ENCODE results near the gene RTN1.

The RTN1 gene

GRCh38 chr14:59728304-59728703 lies 142.3 kb downstream of the RTN1 start:
- in situ Hi-C loops (cut with MboI; ENCODE audit: low pct_unique_long_range_greater_than_20kb, low sequenced_read_pairs) = no loop called here
- DNase-seq = no peak

GRCh38 chr14:59727073-59727661 lies 143.4 kb downstream of the RTN1 start:
- no peak for DNase-seq
- in situ Hi-C loops (cut with MboI; ENCODE audit: low pct_unique_long_range_greater_than_20kb, low sequenced_read_pairs) = no loop called here

GRCh38 chr14:59711080-59711479 lies 159.5 kb downstream of the RTN1 start:
- in situ Hi-C loops (cut with MboI; ENCODE audit: low pct_unique_long_range_greater_than_20kb, low sequenced_read_pairs) = no loop called here
- no peak for DNase-seq

GRCh38 chr14:59707778-59708561 lies 162.6 kb downstream of the RTN1 start:
- DNase-seq = no peak
- in situ Hi-C loops (cut with MboI; ENCODE audit: low pct_unique_long_range_greater_than_20kb, low sequenced_read_pairs) = no loop called here

- no peak for DNase-seq
- in situ Hi-C loops (cut with MboI; ENCODE audit: low pct_unique_long_range_greater_than_20kb, low sequenced_read_pairs) = no loop called here
Observed at GRCh38 chr14:59705866-59706265, 164.7 kb downstream of the RTN1 start.

- no peak for DNase-seq
- in situ Hi-C loops (cut with MboI; ENCODE audit: low pct_unique_long_range_greater_than_20kb, low sequenced_read_pairs) = no loop called here
Observed at GRCh38 chr14:59705245-59705644, 165.3 kb downstream of the RTN1 start.

- DNase-seq = no peak
- in situ Hi-C loops (cut with MboI; ENCODE audit: low pct_unique_long_range_greater_than_20kb, low sequenced_read_pairs) = no loop called here
Observed at GRCh38 chr14:59704054-59704645, 166.4 kb downstream of the RTN1 start.

GRCh38 chr14:59699442-59699841 lies 171.1 kb downstream of the RTN1 start:
- peak; percentile 14 for DNase-seq
- in situ Hi-C loops (cut with MboI; ENCODE audit: low pct_unique_long_range_greater_than_20kb, low sequenced_read_pairs) = no loop called here

GRCh38 chr14:59698793-59699192 lies 171.8 kb downstream of the RTN1 start:
- in situ Hi-C loops (cut with MboI; ENCODE audit: low pct_unique_long_range_greater_than_20kb, low sequenced_read_pairs) = no loop called here
- DNase-seq = no peak

GRCh38 chr14:59695198-59695597 lies 175.4 kb downstream of the RTN1 start:
- DNase-seq = no peak
- in situ Hi-C loops (cut with MboI; ENCODE audit: low pct_unique_long_range_greater_than_20kb, low sequenced_read_pairs) = no loop called here

- in situ Hi-C loops (cut with MboI; ENCODE audit: low pct_unique_long_range_greater_than_20kb, low sequenced_read_pairs) = no loop called here
Observed at GRCh38 chr14:59691266-59691665, 179.3 kb downstream of the RTN1 start.

GRCh38 chr14:59690426-59690825 lies 180.2 kb downstream of the RTN1 start:
- no peak for DNase-seq
- in situ Hi-C loops (cut with MboI; ENCODE audit: low pct_unique_long_range_greater_than_20kb, low sequenced_read_pairs) = no loop called here

More at GRCh38 chr14:59691266-59691665, 179.3 kb downstream of the RTN1 start:
- no peak for DNase-seq

- peak; percentile 53 for DNase-seq
- in situ Hi-C loops (cut with MboI; ENCODE audit: low pct_unique_long_range_greater_than_20kb, low sequenced_read_pairs) = no loop called here
Observed at GRCh38 chr14:59688224-59689170, 182.1 kb downstream of the RTN1 start.

GRCh38 chr14:59687663-59688062 lies 182.9 kb downstream of the RTN1 start:
- in situ Hi-C loops (cut with MboI; ENCODE audit: low pct_unique_long_range_greater_than_20kb, low sequenced_read_pairs) = no loop called here
- DNase-seq = no peak

GRCh38 chr14:59679872-59680271 lies 190.7 kb downstream of the RTN1 start:
- DNase-seq = no peak
- in situ Hi-C loops (cut with MboI; ENCODE audit: low pct_unique_long_range_greater_than_20kb, low sequenced_read_pairs) = no loop called here

- in situ Hi-C loops (cut with MboI; ENCODE audit: low pct_unique_long_range_greater_than_20kb, low sequenced_read_pairs) = no loop called here
- DNase-seq = no peak
Observed at GRCh38 chr14:59678352-59678751, 192.2 kb downstream of the RTN1 start.

- DNase-seq = no peak
- in situ Hi-C loops (cut with MboI; ENCODE audit: low pct_unique_long_range_greater_than_20kb, low sequenced_read_pairs) = no loop called here
Observed at GRCh38 chr14:59677771-59678231, 192.8 kb downstream of the RTN1 start.

- DNase-seq = no peak
- in situ Hi-C loops (cut with MboI; ENCODE audit: low pct_unique_long_range_greater_than_20kb, low sequenced_read_pairs) = no loop called here
Observed at GRCh38 chr14:59675394-59675793, 195.2 kb downstream of the RTN1 start.

- in situ Hi-C loops (cut with MboI; ENCODE audit: low pct_unique_long_range_greater_than_20kb, low sequenced_read_pairs) = no loop called here
- DNase-seq = no peak
Observed at GRCh38 chr14:59664741-59665140, 205.8 kb downstream of the RTN1 start.
